Measurements from ENCODE around the gene YIPF1.
"Not testable (repeated sequence)": the region's sequence is repeated elsewhere in the genome, so short reads cannot be mapped to it uniquely, and the experiment has no call there.

DNA sequence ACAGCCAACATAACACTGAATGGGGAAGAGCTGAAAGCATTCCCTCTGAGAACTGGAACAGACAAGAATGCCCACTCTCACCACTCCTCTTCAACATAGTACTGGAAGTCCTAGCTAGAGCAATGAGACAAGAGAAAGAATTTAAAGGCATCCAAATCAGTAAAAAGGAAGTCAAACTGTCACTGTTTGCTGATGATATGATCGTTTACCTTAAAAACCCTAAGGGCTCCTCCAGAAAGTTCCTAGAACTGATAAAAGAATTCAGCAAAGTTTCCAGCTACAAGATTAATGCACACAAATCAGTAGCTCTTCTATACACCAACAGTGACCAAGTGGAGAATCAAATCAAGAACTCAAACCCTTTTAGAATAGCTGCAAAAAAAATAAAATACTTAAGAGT, 74.1 kb downstream of the YIPF1 start:
- not testable (repeated sequence) for TF ChIP-seq CTCF, POLR2A, EP300 (IDR thresholded peaks at IDR 0.05)

Measured in tibial nerve (tissue), 4 donors.